Cardiac muscle cell (in vitro differentiated cells and primary cell): ENCODE results near the gene RBP3. TPM values are rescaled to one million over a fixed set of nuclear protein-coding genes. Genes with fewer than 3 reads are reported as not detected.

Source experiments
- DNase-seq, 2 donors: peaks; one replicate each; pipeline versions ENCODE4 v3.0.0 to v3.0.0-alpha.2; 2010 to 2017; ENCODE audit warnings: low read depth in 1 of 2, low spot score in 1 of 2
- H3K27ac ChIP-seq: fragments of 200-600 bp; sonication (generic); 2 replicates; pipeline ENCODE4 v1.5.1; 2016
- H3K27me3 ChIP-seq: fragments of 200-600 bp; sonication (generic); 2 replicates; pipeline ENCODE4 v1.6.0; 2016; ENCODE audit warnings: control low read depth
- H3K36me3 ChIP-seq: fragments of 200-600 bp; sonication (generic); 2 replicates; pipeline ENCODE4 v1.5.1; 2016; ENCODE audit warnings: control low read depth
- H3K4me1 ChIP-seq: fragments of 200-600 bp; sonication (generic); 2 replicates; pipeline ENCODE4 v1.8.1; 2017; ENCODE audit warnings: low read depth, mild to moderate bottlenecking, mixed run types
- H3K4me3 ChIP-seq: fragments of 200-600 bp; sonication (generic); 2 replicates; pipeline ENCODE4 v1.5.1; 2016; ENCODE audit warnings: mild to moderate bottlenecking
- H3K9me3 ChIP-seq: fragments of 200-600 bp; sonication (generic); 2 replicates; pipeline ENCODE4 v1.5.1; 2017; ENCODE audit warnings: low read depth, mild to moderate bottlenecking, control low read depth
- polyA plus RNA-seq: library from polyadenylated mRNA; unstranded; fragments of >200 nt; fragmentation: Nextera tagmentation; extraction: Ambion mirVana; gene quantifications from 2 replicates; pipeline ENCODE4 v1.2.1, GENCODE V29; 2016
- total RNA-seq: library from RNA; depleted of rRNA; stranded (reverse); fragments of >200 nt; gene quantifications from 2 replicates; pipeline ENCODE4 v1.2.3, GENCODE V29; 2016
- TF ChIP-seq, protein P1 (sequence below): IDR thresholded peaks from 2 replicates; pipeline ENCODE4 v1.5.1; 2012; ENCODE audit warnings: low read depth, mild to moderate bottlenecking, low read length

Gene RBP3
- total and polyA plus RNA-seq, 2 experiments from 2014 or later = not detected

DNA sequence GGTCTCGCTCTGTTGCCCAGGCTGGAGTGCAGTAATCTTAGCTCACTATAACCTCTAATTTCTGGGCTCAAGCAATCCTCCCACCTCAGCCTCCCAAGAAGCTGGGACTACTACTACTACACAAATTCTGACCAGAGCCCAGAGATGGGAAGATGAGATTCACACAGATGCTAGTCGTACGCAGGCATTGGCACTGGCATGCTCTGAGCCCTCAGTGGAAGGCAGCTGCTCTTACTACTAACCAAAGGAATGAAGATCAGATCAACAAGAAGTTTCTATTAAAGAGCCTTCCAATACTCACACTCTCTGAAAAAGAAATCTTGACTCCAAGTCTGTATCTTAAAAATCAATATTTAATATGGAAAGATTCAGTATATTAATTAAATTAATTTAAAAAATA lies 15.2 kb upstream of the RBP3 start:
- Histone ChIP-seq H3K36me3 (no peaks in the 10 kb centered on the region), H3K9me3 (no peaks in the 10 kb centered on the region), H3K27me3 (peaks cover 6% of the 10 kb centered on the region), H3K27ac (no peak overlapping the region), H3K4me3 (no peak overlapping the region), H3K4me1 (no peaks in the 10 kb centered on the region)
- no peak for DNase-seq
- TF ChIP-seq, protein P1, sequence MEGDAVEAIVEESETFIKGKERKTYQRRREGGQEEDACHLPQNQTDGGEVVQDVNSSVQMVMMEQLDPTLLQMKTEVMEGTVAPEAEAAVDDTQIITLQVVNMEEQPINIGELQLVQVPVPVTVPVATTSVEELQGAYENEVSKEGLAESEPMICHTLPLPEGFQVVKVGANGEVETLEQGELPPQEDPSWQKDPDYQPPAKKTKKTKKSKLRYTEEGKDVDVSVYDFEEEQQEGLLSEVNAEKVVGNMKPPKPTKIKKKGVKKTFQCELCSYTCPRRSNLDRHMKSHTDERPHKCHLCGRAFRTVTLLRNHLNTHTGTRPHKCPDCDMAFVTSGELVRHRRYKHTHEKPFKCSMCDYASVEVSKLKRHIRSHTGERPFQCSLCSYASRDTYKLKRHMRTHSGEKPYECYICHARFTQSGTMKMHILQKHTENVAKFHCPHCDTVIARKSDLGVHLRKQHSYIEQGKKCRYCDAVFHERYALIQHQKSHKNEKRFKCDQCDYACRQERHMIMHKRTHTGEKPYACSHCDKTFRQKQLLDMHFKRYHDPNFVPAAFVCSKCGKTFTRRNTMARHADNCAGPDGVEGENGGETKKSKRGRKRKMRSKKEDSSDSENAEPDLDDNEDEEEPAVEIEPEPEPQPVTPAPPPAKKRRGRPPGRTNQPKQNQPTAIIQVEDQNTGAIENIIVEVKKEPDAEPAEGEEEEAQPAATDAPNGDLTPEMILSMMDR = no peak

- no peak for DNase-seq
- Histone ChIP-seq H3K27ac (no peak overlapping the region), H3K36me3 (no peaks in the 10 kb centered on the region), H3K27me3 (peaks cover 6% of the 10 kb centered on the region), H3K4me1 (no peaks in the 10 kb centered on the region), H3K9me3 (no peaks in the 10 kb centered on the region), H3K4me3 (no peak overlapping the region)
- TF ChIP-seq, protein P1 = no peak
These were observed 14.6 kb upstream of the RBP3 start for GRCh38 chr10:47333532-47333931.

- Histone ChIP-seq H3K9me3 (no peaks in the 10 kb centered on the region), H3K36me3 (no peaks in the 10 kb centered on the region), H3K4me3 (no peak overlapping the region), H3K27ac (no peak overlapping the region), H3K27me3 (peaks cover 6% of the 10 kb centered on the region), H3K4me1 (no peaks in the 10 kb centered on the region)
- TF ChIP-seq, protein P1 = no peak
- no peak for DNase-seq
These were observed 13.5 kb upstream of the RBP3 start for GRCh38 chr10:47334466-47335295.

GRCh38 chr10:47335906-47336305 lies 12.3 kb upstream of the RBP3 start:
- TF ChIP-seq, protein P1 = no peak

GRCh38 chr10:47336387-47337134 lies 11.6 kb upstream of the RBP3 start:
- no peaks in the 10 kb centered on the region for H3K4me1 ChIP-seq
- H3K36me3 ChIP-seq = no peaks in the 10 kb centered on the region
- H3K9me3 ChIP-seq = no peaks in the 10 kb centered on the region
- no peak overlapping the region for H3K4me3 ChIP-seq
- TF ChIP-seq, protein P1 = no peak
- H3K27ac ChIP-seq = no peak overlapping the region
- DNase-seq = no peak
- H3K27me3 ChIP-seq = peaks cover 6% of the 10 kb centered on the region

More at GRCh38 chr10:47335906-47336305, 12.3 kb upstream of the RBP3 start:
- Histone ChIP-seq H3K36me3 (no peaks in the 10 kb centered on the region), H3K27ac (no peak overlapping the region), H3K9me3 (no peaks in the 10 kb centered on the region), H3K4me1 (no peaks in the 10 kb centered on the region), H3K27me3 (peaks cover 6% of the 10 kb centered on the region), H3K4me3 (no peak overlapping the region)
- no peak for DNase-seq
